HG02943 (cell line): ENCODE results near the gene SSH2.
A peak's percentile ranks its signal among the peaks of the same experiment; 100 is the strongest.

Experiments
- ATAC-seq: cut with Tn5 transposase; IDR thresholded peaks from one replicate; pipeline ENCODE4 v1.9.1; 2021; ENCODE audit warnings: mild to moderate bottlenecking, low read depth, moderate library complexity; ENCODE audit not compliant: unreplicated experiment

SSH2 gene

DNA sequence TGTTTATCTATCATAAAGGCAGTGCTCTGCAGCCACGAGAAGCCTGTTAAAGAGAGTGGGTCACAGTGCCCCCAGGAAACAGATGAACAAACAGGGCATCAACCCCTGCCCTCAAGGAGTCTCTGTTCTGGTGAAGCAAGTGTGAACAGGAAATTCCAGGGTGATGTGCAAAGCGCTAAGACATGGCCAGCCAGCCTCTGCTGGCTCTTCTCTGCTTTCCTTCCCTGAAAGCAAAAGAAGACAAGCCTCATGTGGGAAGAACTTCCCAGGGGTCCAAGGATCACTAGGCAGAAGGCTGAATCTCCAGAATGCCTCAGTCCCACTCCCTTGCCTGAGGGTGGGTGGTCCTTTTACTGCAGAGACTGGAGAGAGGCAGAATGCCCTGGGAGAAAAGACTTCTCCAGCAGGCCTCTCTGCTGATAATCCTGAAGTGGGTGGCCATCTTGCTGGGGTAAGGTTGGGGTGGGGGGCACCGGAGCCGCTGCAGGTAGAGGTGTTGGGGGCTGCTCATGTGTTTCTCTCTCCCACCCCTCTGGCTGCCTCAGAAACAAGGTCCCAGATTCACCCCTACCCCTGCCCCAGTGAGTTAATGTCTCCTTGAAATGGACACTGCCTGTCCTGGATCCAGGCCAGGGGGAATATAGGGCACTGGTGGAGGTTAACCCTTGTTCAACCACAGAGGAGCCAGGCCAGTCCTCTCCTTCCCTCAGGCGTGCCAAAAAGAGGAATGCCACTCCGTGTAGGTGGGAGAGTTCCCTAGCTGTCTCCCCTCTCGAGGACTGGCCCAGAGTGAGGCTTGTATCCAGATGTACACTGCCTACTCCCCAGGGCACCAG, 334.7 kb downstream of the SSH2 start:
- no peak for ATAC-seq

DNA sequence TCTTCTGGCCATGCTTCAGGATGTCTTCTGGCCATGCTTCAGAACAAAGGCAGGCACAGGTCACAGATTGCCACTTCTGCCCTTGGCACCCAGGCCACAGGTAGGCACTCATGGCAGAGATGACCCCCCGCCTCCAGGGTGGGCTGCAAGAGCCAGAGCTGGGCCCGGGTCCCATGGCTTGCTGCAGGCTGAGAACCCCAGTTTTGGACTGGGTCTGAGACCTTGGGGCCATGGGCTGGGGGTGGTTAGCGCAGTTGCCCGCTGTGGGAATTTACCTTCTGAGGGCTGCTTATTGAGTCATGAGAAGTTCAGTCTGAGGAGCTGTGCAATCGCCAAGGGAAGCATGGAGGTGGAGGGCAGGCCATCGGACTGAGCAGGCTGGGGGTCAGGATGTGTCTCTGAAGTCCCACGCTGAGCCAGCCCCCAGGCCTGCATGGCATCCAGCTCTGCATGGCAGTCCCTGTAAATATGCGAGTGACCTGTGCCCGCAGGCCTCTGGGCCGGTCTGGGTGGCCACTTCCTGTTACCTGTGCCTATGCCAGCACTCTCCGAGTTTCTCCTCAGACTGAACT, 335.4 kb downstream of the SSH2 start:
- ATAC-seq: no peak

DNA sequence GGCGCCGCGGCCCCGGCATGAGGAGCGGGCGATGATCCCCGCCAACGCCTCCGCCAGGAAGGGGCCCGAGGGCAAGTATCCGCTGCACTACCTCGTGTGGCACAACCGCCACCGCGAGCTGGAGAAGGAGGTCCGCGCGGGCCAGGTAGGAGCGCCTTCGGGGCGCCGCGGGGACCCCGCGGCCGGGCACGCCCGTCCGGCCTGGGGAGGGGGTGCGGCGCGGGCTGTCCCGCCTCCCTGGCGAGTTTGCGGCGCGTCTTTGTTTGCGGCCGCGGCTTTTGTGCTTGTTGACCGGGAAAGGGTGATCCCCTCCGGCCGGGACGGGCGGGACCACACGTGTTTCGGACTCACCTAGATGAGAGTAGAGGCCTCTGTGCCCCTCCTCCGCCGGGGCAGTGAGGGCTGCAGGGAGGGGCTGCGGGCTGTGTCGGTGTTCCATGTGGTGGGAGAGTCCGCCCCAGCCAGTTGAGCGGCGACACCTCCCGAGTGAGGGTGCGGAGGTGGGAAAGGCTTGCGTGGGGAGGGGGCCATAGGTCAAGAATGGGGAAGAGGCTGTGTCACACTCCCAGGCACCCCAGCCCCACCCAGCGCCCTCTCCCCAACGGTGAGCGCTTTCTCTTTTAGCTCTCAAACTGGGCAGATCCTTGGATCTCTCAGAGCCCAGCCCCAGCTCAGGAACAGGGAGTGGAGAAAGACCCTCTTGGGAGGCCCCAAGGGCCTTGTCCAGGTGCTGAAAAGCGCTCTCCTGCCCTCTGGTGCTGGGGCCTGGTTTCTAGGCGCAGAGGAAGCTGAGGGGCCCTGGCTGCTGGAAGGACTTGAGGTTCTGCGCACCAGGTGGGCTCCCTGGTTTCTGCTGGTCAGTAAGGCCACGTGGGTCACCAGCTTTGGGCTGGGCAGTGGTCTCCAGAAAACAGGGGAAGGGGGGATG, 336.2 kb downstream of the SSH2 start:
- no peak for ATAC-seq

GRCh38 chr17:29592850-29593551, 337.0 kb downstream of the SSH2 start, which contains the start of gene ANKRD13B:
Gene ANKRD13B (plus strand): TSS chr17:29593132. CDS start chr17:29593622, 490 bp downstream.
- ATAC-seq: no peak

DNA sequence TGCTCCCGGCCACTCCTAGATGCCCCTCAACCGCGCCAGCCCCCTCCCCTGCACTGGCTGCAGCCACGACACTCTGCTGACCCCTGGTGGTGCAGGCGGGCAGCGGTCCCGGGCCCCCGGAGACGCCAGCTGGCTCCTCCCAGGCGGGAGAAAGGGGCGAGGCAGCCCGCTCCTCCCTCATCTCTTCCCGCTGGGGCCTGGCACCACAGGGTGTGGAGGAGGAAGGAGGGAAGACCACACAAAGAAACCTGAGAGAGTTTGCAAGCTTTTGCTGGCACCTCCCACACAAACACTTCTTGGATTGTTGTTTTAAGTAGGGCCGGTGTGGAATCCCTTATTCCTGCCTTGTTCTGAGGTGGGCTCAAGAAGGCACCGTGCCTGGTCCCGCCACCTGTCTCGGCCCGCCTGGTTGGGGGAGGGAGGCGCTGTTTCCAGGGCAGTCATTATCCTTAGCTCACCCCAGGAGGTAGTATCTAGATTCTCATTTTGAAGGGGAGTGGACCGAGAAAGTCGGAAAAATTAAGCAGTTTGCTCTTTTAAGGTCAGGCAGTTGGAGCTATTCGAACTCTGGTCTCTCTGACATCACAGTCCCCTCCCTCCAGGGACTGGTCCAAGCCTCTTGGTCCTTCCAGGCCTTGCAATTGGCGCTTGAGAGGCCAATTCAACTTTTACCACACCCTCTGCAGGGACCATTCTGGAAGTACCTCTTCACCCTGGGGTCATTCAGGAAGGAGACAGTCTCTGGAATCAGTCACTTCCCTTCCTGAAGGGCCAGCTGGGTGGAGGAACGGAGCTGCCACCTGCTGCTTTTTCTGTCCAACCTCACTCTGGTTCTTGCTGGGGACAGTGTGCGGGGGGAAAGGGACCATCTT, 338.1 kb downstream of the SSH2 start:
- no peak for ATAC-seq

DNA sequence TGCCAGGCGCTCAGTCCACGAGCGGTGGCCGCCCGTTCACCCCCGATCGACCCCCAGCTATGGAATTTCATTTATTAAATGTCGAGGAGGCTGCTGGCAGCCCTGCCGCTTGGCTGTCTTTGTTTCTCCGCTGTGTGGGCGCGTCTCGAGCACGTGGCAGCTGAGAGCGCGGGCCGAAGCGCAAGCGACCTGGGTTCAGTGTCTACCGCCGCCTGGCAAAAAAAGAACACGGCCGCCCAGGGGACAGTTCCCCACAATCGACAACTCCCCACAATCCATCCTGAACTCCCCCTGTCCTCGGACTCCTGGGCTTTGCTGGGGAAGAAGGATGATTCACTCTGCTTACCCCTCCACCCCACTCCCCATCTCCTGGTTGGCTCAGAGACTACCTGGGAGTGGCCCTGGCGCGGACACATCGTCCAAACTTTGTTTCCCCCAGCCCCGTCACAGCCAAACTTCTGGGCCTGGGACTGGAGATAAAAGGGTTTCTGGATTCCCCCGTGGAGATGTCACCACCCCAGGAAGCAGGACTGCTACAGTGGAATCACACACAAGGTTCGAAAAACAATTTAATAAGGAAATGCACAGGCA, 338.8 kb downstream of the SSH2 start:
- no peak for ATAC-seq

GRCh38 chr17:29590411-29591145, 339.4 kb downstream of the SSH2 start:
- no peak for ATAC-seq

DNA sequence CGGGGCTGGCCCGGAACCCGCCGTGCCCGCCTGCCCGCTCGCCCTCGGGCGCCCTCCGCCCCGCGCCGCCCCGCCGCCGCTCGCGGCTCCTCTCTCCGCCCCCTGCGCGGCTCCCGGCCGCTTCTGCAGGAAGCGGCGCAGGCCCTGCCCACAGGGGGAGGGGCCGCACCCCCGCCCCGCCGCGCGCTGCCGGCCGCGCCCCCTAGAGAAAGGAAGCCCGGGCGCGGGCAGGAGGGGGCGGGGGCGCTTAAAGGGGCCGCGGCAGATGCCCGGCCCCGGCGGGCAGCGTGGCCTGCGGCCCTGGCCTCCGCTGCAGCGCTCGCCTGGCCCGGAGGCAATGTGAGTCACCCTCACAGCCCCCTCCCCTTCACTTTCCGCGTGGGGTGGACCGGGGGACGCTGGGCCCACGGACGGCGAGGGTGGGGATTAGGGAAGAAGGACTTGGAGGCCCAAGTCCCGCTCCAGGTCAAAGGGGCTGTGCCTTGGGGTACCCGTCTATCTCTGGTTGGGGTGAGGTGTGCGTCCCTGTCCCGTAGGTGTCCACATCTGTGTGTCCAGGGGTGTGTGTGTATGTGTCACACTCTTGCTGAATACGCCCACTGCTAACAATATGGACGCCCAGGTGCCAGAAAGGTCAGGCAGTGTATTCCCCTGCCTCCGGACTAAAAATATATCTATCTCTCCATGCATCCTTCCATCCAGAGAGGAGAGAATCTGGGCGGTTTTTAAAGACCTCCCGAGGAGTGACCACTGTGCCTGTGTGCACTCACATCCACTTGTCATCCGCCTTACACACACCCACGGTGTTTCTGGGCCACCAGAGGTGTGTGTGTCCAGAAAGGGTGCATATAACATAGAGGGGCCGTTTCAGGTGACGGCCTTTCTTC, 340.3 kb downstream of the SSH2 start, which contains the start of gene GIT1:
GIT1 (minus strand) TSS at position 125 of the 887 bp plus-strand sequence. CDS start 270 bp downstream, outside the sequence.
- ATAC-seq: peak; percentile 38

DNA sequence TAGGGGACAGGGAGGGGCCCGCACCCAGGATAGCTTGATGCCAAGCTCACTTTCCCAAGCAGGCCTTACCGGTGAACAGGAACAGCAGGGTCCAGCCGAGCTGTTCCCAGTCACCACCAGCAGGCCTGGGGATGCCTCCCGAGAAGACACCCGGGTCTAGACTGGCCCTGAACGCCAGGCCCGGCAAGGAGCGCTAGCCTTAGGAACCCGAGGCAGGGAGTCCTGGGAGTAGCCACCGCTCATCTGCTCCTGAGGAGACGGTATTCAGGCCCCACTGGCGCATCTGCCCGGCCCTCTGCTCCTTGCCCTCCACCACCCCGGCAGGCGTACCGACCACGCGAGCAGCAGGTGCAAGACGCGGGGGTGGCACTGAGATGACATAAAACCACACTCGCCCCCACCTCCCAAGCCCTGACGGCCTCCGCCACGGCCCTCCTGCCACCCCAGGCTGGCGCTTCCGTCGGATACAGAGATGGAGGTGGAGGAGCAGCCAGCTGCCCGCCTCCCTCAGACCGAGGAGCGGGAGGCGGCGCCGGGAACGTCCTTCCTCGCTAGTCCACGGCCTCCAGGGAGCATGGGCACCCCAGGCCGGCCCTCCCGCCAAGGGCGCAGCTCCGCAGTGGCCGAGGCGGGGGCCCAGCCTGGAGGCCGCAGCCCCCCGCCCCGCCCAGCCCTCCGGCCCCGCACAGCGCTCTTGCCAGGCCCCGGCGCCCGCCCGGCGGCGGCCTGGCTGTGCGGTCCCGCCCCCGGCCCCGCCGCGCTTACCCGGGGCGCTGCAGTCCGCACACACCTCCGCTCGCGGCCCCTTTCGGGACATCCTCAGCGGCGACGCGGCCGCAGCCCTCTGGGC, 341.2 kb downstream of the SSH2 start:
- ATAC-seq: peak; percentile 20

GRCh38 chr17:29588017-29588561, 341.9 kb downstream of the SSH2 start:
- no peak for ATAC-seq

DNA sequence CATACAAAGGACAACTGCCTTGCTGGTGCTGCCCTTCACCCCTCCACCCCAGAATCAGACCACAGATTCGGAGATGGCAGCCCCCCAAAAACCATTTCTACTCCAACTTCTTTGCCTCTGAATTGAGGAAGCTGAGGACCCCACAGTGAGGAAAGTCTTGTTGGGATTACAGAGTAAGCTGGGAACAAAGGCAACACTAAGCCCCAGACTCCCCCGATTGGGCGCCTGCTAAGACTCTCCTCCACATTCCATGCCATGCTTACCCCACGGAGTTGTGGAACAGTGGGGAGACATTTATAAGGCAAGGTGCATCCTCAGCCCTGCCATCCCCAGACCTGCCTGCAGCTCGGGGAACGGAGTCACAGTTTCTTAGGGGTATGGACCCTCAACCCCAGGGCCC, 342.4 kb downstream of the SSH2 start:
- ATAC-seq: no peak

DNA sequence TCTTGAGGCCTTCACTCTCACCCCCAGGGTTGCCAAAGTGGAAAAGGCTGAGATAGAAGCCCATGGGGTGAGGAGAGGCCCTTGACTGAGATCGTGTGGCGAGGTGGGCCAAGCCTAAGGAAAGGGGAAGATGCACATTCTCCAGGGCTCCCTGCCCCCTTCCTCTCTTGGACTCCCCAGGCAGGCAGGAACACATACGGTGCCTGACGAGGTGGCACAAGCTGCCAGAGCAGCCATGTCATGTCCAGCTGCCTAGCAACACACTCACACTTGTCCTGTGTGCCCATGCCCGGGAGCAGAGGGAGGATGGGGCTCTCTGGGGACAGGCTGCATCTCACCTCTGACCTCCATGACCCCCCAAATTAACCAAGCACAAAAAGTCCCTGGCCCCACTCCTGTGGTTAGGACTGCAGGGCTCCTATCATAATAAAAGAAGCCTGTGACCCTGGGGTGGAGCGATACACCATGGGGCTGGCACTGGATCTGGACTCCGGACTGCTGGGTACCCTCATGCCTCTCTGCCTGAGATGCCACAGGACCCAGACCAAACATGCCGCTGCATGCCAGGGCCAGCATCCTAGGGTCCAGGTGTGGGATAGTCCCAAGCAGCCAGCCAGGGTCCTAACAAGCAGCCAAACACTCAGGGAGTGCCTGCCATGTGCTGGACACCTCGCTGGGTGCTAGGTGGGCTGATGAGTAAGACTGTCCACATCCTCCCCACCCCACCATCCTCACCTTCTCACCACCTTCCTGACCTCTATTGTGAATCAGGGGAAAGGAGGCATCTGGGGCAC, 343.2 kb downstream of the SSH2 start:
- no peak for ATAC-seq

- ATAC-seq: no peak
Observed at GRCh38 chr17:29585080-29585751, 344.8 kb downstream of the SSH2 start.

DNA sequence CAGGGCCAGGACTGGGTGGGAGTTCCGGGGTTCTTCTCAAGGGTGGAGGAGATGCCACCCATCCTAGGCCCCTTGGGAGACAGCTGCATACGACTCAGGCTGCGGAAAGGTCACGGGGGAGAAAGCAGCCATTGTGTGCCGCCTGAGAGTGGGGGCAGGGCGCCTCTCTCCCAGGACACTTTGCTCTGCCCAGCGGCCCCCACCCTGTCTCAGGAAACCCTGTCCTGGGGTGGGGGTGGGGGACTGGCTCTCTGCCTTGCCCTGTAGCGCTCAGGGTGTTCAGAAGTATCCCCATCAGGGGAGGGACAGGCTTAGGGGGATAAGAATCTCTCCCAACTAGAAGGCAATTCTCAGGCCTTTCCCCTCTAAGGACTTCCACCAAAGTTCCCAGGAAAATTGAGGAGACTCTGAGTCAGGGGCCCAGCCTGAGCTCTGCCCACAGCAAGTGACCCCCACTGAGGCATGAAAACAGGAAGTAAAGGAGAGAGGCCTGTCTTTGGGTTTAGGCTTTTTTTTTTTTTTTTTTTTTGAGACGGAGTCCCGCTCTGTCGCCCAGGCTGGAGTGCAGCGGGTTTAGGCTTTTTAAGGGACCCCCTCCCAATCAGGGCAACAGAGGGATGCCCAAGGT, 345.5 kb downstream of the SSH2 start:
- ATAC-seq: no peak
